Measurements from ENCODE around the gene EPYC. TPM values are rescaled to one million over a fixed set of nuclear protein-coding genes. Genes with fewer than 3 reads are reported as not detected.

EPYC gene
- total and polyA plus RNA-seq, 2 of the 13 experiments (the other 11 are each of a cell fraction or from before 2014, with no cell fraction given) = not detected

DNA sequence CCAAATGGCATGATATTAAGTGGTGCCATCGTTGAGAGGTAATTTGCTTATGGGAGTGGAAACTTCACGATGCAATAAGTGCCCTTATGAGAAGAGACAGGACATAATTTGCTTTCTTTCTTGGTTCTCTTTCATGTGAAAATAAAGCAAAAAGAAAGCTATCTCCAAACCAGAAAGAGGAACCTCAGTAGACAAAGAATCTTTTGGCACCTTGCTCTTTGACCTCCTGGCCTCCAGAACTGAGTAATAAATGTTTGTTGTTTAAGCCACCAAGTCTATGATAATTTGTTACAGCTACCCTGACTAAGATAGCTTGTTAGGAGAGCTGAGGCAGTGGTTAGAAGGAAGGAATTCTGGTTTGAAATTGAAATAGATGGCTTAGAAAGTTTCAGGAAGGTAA is 89.4 kb downstream of the EPYC start:
- Histone ChIP-seq H3K79me2 (ENCODE audit: insufficient read depth, low read length) (no peaks in the 10 kb centered on the region), H3K4me3 (replicated peaks in 1 of 3; ENCODE audit: insufficient read depth in 1 of 3, low read depth in 2 of 3, low read length in 3 of 3) (no peak overlapping the region), H4K20me1 (ENCODE audit: insufficient read depth, low read length) (no peaks in the 10 kb centered on the region), H3K27ac (ENCODE audit: extremely low read length, insufficient read depth, low read length) (no peak overlapping the region), H3K9me3 (ENCODE audit: low read length) (no peaks in the 10 kb centered on the region), H2AFZ (ENCODE audit: low read length) (no peak overlapping the region), H3K27me3 (ENCODE audit: control insufficient read depth in 1 of 2, insufficient read depth in 2 of 2, low read length in 2 of 2) (no peaks in the 10 kb centered on the region; a peak in 1 of 5 replicates), H3K4me2 (ENCODE audit: low read depth, low read length) (no peak overlapping the region), H3K36me3 (replicated peaks in 1 of 2; ENCODE audit: control insufficient read depth in 1 of 2, insufficient read depth in 2 of 2, low read length in 2 of 2) (no peaks in the 10 kb centered on the region), H3K4me1 (ENCODE audit: insufficient read depth, low read length) (no peaks in the 10 kb centered on the region), H3K9ac (ENCODE audit: insufficient read depth, low read depth, low read length) (no peak overlapping the region)
- no TSS peak for BruUV-seq (replicated peaks)
- FAIRE-seq (no peak), ATAC-seq (no peak), DNase-seq (ENCODE audit: low spot score) (no peak)
- ChIA-PET POLR2A (no interaction called here), CTCF (ENCODE audit: low intra/inter-chr PET ratio, low total read pairs) (no interaction called here)
- WGBS (ENCODE audit: low lambda C conversion rate) = 3% methylated on average over 2 of the region's 2 CpGs
- TF ChIP-seq GPN1 (CRISPR knock-in tag; IDR thresholded peaks at IDR 0.05; ENCODE audit: borderline replicate concordance) (no peak), EZH2 (conservative IDR thresholded peaks at IDR 0.05; ENCODE audit: low read depth, low read length) (no peak), ZNF296 (CRISPR knock-in tag; conservative IDR thresholded peaks at IDR 0.05) (no peak), ZNF24 (IDR thresholded peaks at IDR 0.05) (no peak), ZKSCAN5 (CRISPR knock-in tag; IDR thresholded peaks at IDR 0.05) (no peak), SMAD3 (CRISPR knock-in tag; IDR thresholded peaks at IDR 0.05) (no peak), PPARG (CRISPR knock-in tag; conservative IDR thresholded peaks at IDR 0.05) (no peak), ZNF607 (CRISPR knock-in tag; IDR thresholded peaks at IDR 0.05; ENCODE audit: borderline replicate concordance) (no peak), KDM5A (IDR thresholded peaks at IDR 0.05; ENCODE audit: borderline replicate concordance, low read length) (no peak), NFIC (IDR thresholded peaks at IDR 0.05; ENCODE audit: low read length) (no peak), ZNF841 (CRISPR knock-in tag; IDR thresholded peaks at IDR 0.05; ENCODE audit: borderline replicate concordance) (no peak), ZKSCAN1 (IDR thresholded peaks at IDR 0.05; ENCODE audit: low read length) (no peak), ZNF562 (CRISPR knock-in tag; IDR thresholded peaks at IDR 0.05; ENCODE audit: borderline replicate concordance) (no peak)
- TF ChIP-seq, protein P1, sequence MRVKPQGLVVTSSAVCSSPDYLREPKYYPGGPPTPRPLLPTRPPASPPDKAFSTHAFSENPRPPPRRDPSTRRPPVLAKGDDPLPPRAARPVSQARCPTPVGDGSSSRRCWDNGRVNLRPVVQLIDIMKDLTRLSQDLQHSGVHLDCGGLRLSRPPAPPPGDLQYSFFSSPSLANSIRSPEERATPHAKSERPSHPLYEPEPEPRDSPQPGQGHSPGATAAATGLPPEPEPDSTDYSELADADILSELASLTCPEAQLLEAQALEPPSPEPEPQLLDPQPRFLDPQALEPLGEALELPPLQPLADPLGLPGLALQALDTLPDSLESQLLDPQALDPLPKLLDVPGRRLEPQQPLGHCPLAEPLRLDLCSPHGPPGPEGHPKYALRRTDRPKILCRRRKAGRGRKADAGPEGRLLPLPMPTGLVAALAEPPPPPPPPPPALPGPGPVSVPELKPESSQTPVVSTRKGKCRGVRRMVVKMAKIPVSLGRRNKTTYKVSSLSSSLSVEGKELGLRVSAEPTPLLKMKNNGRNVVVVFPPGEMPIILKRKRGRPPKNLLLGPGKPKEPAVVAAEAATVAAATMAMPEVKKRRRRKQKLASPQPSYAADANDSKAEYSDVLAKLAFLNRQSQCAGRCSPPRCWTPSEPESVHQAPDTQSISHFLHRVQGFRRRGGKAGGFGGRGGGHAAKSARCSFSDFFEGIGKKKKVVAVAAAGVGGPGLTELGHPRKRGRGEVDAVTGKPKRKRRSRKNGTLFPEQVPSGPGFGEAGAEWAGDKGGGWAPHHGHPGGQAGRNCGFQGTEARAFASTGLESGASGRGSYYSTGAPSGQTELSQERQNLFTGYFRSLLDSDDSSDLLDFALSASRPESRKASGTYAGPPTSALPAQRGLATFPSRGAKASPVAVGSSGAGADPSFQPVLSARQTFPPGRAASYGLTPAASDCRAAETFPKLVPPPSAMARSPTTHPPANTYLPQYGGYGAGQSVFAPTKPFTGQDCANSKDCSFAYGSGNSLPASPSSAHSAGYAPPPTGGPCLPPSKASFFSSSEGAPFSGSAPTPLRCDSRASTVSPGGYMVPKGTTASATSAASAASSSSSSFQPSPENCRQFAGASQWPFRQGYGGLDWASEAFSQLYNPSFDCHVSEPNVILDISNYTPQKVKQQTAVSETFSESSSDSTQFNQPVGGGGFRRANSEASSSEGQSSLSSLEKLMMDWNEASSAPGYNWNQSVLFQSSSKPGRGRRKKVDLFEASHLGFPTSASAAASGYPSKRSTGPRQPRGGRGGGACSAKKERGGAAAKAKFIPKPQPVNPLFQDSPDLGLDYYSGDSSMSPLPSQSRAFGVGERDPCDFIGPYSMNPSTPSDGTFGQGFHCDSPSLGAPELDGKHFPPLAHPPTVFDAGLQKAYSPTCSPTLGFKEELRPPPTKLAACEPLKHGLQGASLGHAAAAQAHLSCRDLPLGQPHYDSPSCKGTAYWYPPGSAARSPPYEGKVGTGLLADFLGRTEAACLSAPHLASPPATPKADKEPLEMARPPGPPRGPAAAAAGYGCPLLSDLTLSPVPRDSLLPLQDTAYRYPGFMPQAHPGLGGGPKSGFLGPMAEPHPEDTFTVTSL (CRISPR knock-in tag; IDR thresholded peaks at IDR 0.05; ENCODE audit: borderline replicate concordance) = no peak
- TF ChIP-seq, protein P2, sequence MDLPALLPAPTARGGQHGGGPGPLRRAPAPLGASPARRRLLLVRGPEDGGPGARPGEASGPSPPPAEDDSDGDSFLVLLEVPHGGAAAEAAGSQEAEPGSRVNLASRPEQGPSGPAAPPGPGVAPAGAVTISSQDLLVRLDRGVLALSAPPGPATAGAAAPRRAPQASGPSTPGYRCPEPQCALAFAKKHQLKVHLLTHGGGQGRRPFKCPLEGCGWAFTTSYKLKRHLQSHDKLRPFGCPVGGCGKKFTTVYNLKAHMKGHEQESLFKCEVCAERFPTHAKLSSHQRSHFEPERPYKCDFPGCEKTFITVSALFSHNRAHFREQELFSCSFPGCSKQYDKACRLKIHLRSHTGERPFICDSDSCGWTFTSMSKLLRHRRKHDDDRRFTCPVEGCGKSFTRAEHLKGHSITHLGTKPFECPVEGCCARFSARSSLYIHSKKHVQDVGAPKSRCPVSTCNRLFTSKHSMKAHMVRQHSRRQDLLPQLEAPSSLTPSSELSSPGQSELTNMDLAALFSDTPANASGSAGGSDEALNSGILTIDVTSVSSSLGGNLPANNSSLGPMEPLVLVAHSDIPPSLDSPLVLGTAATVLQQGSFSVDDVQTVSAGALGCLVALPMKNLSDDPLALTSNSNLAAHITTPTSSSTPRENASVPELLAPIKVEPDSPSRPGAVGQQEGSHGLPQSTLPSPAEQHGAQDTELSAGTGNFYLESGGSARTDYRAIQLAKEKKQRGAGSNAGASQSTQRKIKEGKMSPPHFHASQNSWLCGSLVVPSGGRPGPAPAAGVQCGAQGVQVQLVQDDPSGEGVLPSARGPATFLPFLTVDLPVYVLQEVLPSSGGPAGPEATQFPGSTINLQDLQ (CRISPR knock-in tag; IDR thresholded peaks at IDR 0.05) = no peak
- TF ChIP-seq, protein P3, sequence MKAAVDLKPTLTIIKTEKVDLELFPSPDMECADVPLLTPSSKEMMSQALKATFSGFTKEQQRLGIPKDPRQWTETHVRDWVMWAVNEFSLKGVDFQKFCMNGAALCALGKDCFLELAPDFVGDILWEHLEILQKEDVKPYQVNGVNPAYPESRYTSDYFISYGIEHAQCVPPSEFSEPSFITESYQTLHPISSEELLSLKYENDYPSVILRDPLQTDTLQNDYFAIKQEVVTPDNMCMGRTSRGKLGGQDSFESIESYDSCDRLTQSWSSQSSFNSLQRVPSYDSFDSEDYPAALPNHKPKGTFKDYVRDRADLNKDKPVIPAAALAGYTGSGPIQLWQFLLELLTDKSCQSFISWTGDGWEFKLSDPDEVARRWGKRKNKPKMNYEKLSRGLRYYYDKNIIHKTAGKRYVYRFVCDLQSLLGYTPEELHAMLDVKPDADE (CRISPR knock-in tag; IDR thresholded peaks at IDR 0.05) = no peak
- in situ Hi-C loops (cut with HindIII; ENCODE audit: extremely low pct_ligation_motif_present, low pct_unique_long_range_greater_than_20kb) (no loop called here), intact Hi-C loops (cut with micrococcal nuclease; ENCODE audit: unreplicated experiment) (no loop called here)
